GM12878 (cell line): ENCODE results near the gene PLS3. TPM values are rescaled to one million over a fixed set of nuclear protein-coding genes. Genes with fewer than 3 reads are reported as not detected.

Experiments
- FOS ChIP-seq: IDR thresholded peaks from 3 replicates; pipeline ENCODE4 v1.6.1; 2011; ENCODE audit warnings: borderline replicate concordance; ENCODE audit not compliant: insufficient read length; ENCODE audit errors: extremely low read depth
- IKZF2 ChIP-seq, 2 experiments: fragments of 450-650 bp; IDR thresholded peaks; 2 replicates each; pipeline ENCODE4 v1.6.1; 2017; ENCODE audit warnings: mild to moderate bottlenecking in 2 of 2, moderate library complexity in 2 of 2
- NFYB ChIP-seq: IDR thresholded peaks from 2 replicates; pipeline ENCODE4 v1.6.1; 2011; ENCODE audit warnings: low read depth, mild to moderate bottlenecking, low read length, improper control_type of control experiment, moderate library complexity; ENCODE audit not compliant: insufficient read depth
- NKRF ChIP-seq: fragments of 450-650 bp; conservative IDR thresholded peaks from 2 replicates; pipeline ENCODE4 v1.6.1; 2017; ENCODE audit warnings: mild to moderate bottlenecking, moderate library complexity
- PRDM15 ChIP-seq: fragments of 450-650 bp; formaldehyde crosslinking; IDR thresholded peaks from 2 replicates; pipeline ENCODE4 v1.4.0; 2020; ENCODE audit warnings: mild to moderate bottlenecking, moderate library complexity
- SP1 ChIP-seq: IDR thresholded peaks from one replicate; pipeline ENCODE4 v1.6.1; 2011; ENCODE audit warnings: low read depth, low read length
- SPI1 ChIP-seq: IDR thresholded peaks from 2 replicates; pipeline ENCODE4 v1.6.1; 2011; ENCODE audit warnings: low read depth, mild to moderate bottlenecking, low read length, moderate library complexity, borderline replicate concordance; ENCODE audit not compliant: insufficient read depth
- ZBTB33 ChIP-seq: fragments of 450-650 bp; IDR thresholded peaks from 2 replicates; pipeline ENCODE4 v1.6.1; 2017; ENCODE audit warnings: mild to moderate bottlenecking
- polyA plus RNA-seq, 11 experiments: library from polyadenylated mRNA; depleted of rRNA in 4 of 11; unstranded in 6 of 11; stranded (reverse) in 5 of 11; fragments of >200 nt; fragmentation: Nextera tagmentation in 4 of 11; fragmentation: Illumina TruSeq in 1 of 11; extraction: Ambion mirVana in 4 of 11; extraction: Trizol in 1 of 11; gene quantifications; 1 replicate in 1 of 11; 2 replicates in 10 of 11; pipeline versions ENCODE4 v1.2.1 to v1.2.3, GENCODE V29; 2011 to 2016; ENCODE audit warnings: inconsistent platforms in 2 of 11, missing spikeins in 2 of 11, low read depth in 1 of 11
- total RNA-seq, 4 experiments: library from RNA; depleted of rRNA in 3 of 4; stranded (reverse); fragments of >200 nt in 3 of 4; fragmentation: Illumina TruSeq in 1 of 4; extraction: Trizol in 1 of 4; gene quantifications; 2 replicates each; pipeline versions ENCODE4 v1.2.1 to v1.2.3, GENCODE V29; 2013 to 2021

PLS3 gene
- total and polyA plus RNA-seq, 10 of the 15 experiments (the other 5 are each of a cell fraction or from before 2014, with no cell fraction given), result 47.6 to 236 (median 174) TPM

GRCh38 chrX:115559672-115560071, 1.3 kb upstream of the PLS3 start (continued):
- TF ChIP-seq NKRF, result no peak
- no peak for TF ChIP-seq PRDM15 (CRISPR knock-in tag)
- TF ChIP-seq FOS, result no peak
- TF ChIP-seq NFYB, result no peak
- TF ChIP-seq SPI1, result no peak
- no peak for TF ChIP-seq SP1
- no peak for TF ChIP-seq ZBTB33
- no peak for TF ChIP-seq IKZF2 (IDR thresholded peaks at IDR 0.05)
- TF ChIP-seq, all 136 proteins: peak for 0
